ENCODE results near the gene DCAF4.

DNA sequence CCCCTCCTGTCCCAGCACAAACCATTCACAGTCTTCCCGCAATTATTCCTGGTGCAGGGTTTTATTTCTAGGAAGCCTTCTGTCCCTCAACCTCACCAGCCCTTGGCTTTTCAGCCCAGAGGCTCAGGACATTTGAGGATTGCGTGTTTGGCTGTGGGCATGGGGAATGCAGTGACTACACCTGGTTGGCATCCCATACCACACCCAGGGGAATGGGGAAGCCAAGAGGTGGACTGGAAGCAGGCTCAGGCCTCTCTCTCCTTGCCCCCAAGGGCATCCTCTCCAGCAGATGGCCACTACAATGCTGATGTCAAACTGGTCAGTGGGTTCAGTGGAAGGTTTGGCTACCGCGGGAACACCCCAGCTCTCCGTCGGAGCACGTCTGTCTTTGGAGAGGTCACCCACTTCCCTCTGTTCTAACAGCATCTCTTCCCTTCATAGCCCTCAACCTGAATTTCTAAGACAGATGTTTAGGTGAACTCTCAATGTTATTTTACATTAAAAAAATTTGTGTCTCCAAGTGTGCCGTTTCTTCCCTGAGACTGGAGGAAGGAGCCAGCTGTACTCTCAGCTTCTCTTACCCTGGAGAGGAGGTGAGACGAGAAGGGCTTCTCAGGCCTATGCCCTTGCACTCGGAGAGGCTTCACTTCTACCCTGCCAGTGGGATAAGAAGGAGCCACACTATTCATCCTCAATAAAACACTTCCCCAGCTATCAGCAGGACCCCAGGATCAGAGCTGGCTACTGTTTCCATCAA is 35.5 kb downstream of the DCAF4 start:
- no peak for TF ChIP-seq POLR2AphosphoS5 (IDR thresholded peaks at IDR 0.05)
- TF ChIP-seq, protein P1, sequence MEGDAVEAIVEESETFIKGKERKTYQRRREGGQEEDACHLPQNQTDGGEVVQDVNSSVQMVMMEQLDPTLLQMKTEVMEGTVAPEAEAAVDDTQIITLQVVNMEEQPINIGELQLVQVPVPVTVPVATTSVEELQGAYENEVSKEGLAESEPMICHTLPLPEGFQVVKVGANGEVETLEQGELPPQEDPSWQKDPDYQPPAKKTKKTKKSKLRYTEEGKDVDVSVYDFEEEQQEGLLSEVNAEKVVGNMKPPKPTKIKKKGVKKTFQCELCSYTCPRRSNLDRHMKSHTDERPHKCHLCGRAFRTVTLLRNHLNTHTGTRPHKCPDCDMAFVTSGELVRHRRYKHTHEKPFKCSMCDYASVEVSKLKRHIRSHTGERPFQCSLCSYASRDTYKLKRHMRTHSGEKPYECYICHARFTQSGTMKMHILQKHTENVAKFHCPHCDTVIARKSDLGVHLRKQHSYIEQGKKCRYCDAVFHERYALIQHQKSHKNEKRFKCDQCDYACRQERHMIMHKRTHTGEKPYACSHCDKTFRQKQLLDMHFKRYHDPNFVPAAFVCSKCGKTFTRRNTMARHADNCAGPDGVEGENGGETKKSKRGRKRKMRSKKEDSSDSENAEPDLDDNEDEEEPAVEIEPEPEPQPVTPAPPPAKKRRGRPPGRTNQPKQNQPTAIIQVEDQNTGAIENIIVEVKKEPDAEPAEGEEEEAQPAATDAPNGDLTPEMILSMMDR (IDR thresholded peaks at IDR 0.05): no peak
- no peak for TF ChIP-seq POLR2A (IDR thresholded peaks at IDR 0.05)
- TF ChIP-seq EP300 (IDR thresholded peaks at IDR 0.05; ENCODE audit: low read depth): no peak
